Stimulated activated naive CD8-positive, alpha-beta T cell treated with anti-CD3 and anti-CD28 coated beads, Interleukin-15, Interleukin-2, amounts not matched to agents 100 U/mL and 50 U/mL, for 24 hours (primary cell): Measurements from ENCODE around the gene UBE2E2.
"Not testable (repeated sequence)": the region's sequence is repeated elsewhere in the genome, so short reads cannot be mapped to it uniquely, and the experiment has no call there.

Experiments used
- ATAC-seq: fragments of 150-1000 bp; cut with Tn5 transposase; one replicate; pipeline ENCODE4 v1.10.0; 2021
- DNase-seq: peaks from one replicate; pipeline ENCODE4 v3.0.0; 2021

The UBE2E2 gene

GRCh38 chr3:23588547-23588946 is 385.4 kb downstream of the UBE2E2 start:
- no peak for DNase-seq
- no peak for ATAC-seq

DNA sequence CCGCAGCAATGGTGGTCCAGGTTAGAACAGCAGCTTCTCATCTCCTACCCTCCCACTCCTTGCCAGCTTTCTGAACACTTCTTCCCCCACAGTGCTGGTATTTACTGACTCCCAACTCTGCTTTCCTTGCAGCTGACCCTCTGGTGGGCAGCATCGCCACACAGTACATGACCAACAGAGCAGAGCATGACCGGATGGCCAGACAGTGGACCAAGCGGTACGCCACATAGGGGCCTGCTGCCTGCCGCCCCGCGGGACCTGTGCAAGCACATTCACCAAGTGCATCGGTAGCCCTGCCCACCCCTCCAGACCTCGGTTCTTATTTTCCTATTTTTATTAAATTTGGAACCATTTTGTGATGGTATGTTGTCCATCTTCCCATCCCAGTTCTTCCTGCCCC is 386.5 kb downstream of the UBE2E2 start:
- DNase-seq (no peak), ATAC-seq (no peak)

- DNase-seq (no peak), ATAC-seq (no peak)
Measured at GRCh38 chr3:23590424-23591273, 387.5 kb downstream of the UBE2E2 start.

DNA sequence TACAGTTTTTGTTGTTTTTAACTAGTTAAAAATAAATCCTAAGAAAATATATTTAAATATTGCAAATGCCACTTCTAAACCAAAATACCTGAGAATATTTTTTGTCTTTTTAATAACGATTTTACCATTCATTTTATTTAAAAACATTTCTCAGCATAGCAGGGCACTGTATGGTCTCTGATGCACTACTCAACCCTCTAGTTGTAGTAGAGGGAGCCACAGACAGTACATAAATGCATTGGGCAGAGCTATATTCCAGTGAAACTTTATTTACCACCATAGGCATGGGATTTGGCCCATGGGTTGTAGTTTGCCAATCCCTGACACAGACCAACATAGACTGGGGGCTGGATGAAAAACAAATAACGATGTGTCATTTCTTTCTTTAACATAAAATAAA is 388.2 kb downstream of the UBE2E2 start:
- ATAC-seq (no peak), DNase-seq (no peak)

DNA sequence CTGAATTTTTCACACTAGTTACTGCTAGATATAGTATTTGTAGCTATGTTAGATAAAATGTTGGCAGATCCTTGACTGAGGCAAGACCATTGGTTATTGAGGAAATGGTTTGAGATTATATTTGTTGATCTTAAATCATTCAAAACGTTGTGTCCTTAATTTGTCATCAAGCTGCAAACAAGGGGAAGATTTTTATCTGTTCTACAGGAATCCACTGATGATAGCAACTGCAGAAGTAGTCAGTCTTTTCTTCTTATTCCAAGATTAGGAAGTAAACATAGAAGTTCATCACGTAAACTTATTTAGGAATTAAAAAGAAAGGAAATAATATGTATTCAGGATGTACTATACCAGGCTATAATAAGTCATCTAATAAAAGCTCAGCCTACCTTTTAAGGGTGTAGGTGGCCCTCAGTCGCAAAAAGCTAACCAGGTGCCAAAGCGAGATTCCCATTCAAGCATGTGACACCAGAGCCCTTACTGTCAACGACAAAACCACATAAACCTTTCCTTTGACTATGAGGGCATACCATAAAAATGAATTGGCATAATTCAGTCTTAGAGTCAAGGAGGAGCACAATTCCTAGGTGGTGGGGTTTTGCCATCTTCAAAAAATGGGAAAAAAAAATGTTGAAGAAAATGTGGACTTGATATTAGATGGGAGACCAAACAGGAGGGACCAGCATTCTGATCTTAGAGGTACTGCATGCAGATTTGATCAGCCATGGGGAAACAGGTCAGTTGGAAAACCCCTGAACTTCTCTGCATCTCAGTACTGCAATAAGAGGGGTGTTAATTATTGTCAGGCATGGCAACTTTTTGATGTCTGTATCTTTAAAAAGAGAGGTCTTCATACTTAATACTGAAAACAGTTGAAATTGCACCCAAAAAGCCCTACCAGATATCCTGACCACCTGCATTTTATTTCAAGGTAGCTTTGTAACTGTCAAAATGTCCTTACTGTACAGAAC is 390.1 kb downstream of the UBE2E2 start:
- no peak for DNase-seq
- no peak for ATAC-seq

DNA sequence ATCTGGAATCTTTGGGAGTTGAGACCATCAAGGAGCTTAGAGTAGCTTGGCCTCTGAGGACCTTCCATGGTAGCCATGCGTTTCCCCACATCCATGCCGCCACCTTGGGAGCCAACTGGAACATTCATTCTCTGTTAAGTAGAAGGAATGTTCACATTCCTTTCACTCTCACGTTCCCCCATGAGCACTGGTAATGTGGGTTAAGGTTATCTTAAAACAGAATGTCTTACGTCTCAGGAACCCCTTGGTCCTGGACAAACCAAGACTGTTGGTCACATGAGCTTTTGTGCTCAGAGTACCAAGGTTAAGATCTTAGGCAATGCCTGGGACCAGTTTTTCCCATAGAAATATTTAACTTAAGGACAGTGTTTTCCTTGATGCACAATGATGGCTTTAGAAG is 390.9 kb downstream of the UBE2E2 start:
- DNase-seq (no peak), ATAC-seq (no peak)

DNA sequence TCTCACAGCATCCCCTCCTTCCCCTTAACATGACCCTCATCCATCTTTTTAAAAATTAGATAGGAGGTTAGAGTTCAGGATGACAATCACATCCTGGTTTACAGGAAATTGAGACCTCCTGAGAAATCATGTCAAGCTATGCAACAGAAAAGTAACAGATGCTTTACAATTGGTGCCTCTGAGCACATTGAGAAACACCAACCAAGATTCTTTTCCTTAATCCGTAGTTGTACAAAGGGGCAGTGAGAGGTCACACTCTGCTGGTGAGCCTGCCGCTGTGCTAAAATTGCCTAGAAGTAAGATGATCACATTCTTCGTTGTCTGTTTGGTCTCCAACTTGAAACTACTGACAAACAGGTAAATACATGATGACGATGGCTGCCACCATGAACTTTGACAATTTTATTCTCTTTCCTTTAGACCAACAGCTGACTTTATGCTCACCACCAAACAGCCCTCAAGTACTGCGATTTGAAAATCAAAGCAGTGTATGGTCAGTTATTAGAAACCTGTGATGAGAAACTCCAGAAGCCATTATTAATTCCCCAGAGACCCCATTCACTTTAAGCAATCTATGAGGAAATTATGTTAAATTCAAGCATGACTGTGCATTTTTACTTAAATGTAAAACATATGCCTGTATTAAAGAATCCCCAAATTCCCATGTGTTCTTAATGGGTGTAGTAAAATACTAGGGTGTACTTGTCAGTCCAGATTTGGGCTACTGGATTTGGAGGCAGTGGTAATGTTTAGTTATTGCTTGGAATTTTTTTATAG is 392.0 kb downstream of the UBE2E2 start:
- DNase-seq, result no peak
- no peak for ATAC-seq

DNA sequence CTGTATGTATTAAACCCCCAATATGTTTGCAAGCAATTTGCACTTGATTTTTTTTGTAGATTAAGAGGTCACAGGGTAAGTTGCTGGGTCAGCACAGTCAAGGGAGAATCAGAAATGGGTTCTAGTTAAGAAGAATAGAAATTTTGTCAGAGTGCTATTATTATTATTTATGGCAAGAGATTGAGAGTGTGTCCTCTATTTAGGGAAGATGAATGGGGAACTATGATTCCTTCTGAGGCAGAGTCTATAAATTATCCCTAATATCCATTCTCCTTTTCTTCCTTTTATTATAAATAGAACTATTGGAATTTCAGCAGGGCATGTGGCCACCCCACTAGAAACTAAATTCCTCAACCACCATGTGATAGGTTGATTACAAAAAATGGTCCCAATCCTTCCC is 392.7 kb downstream of the UBE2E2 start:
- no peak for DNase-seq
- ATAC-seq, result no peak

- no peak for DNase-seq
- ATAC-seq, result no peak
Measured at GRCh38 chr3:23600167-23600871, 397.2 kb downstream of the UBE2E2 start.

GRCh38 chr3:23601091-23601822 is 398.1 kb downstream of the UBE2E2 start:
- DNase-seq (no peak), ATAC-seq (no peak)

GRCh38 chr3:23602971-23603370 is 399.8 kb downstream of the UBE2E2 start:
- DNase-seq, result no peak
- ATAC-seq, result no peak

DNA sequence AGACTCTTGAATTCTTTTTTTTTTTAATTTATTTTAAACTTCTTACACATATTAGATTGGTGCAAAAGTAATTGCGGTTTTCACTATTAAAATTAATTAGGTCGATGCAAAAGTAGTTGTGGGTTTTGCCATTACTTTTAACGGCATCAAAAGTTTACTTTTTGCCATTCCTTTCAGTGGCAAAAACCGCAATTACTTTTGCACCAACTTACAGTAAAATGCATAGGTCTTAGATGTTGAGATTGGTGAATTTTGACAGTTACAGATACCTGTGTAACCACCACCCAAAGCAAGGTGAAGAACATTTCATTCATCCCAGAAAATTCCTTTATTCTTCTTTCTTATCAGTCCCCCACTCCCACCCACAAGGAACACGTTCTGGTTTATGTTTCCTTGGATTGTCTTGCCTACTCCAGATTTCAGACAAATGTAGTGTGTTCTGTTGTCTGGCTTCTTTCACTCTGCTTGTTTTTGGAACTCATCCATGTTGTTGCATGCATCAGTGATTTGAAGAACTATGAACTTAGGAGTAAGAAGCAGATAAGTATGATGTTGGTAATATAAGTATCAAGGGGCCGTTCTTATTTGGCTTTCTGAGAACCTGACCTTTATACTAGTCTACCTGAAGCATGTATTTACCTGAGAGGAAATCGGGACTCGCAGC is 404.2 kb downstream of the UBE2E2 start:
- DNase-seq, result no peak
- ATAC-seq, result no peak

GRCh38 chr3:23608650-23609049 is 405.5 kb downstream of the UBE2E2 start:
- no peak for DNase-seq
- ATAC-seq, result no peak

GRCh38 chr3:23611737-23612295 is 408.7 kb downstream of the UBE2E2 start:
- ATAC-seq (peak; percentile 59), DNase-seq (no peak)

DNA sequence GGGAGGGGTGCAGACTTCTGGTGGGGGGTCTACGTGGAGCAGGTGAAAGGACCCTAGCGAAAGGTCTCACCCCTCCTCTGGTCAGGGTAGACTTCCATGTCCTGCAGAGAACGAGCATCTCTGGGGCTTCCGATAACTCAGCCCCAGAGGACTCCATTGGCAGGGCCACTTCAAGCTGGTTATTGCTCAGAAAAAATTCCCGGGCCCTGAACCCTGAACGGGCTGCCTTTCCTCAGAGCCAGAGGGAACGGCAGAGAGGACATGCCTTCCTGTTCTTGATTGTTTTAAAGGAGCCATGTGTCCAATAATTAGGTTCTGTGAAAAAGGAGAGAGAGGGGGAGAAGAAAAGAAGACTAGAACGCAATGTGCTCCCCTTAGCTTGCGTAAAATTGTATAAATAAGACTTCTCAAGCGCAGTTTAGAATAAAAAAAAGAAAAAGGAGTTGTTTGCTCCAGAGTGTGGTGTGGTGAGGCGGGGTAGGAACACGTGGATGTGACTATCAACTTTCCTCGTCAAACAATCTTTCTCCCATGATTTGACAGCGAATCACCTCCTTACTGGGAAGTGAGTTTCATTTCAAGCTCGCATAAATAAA is 409.3 kb downstream of the UBE2E2 start:
- ATAC-seq, result no peak
- DNase-seq, result no peak

DNA sequence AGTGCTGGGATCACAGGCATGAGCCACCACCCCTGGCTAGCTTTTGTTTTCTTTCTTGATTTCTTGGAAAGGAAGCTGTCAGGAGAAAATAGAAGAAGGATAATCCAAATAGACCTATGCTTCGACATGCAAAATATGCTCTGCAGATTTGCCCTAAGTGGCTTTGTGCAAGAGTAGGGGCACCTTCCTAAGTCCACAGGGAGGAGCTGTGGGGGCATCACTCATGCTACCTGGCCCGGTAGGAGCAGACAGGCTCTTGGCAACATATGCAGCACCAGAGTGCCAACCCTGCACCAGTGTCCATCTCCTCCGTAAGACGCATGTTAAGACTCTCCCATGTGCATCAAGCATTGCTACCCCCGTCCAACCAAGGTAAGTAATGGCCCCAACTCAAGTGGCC is 411.9 kb downstream of the UBE2E2 start:
- DNase-seq (no peak), ATAC-seq (no peak)

- not testable (repeated sequence) for ATAC-seq
Measured at GRCh38 chr3:23618475-23618874, 415.3 kb downstream of the UBE2E2 start.

DNA sequence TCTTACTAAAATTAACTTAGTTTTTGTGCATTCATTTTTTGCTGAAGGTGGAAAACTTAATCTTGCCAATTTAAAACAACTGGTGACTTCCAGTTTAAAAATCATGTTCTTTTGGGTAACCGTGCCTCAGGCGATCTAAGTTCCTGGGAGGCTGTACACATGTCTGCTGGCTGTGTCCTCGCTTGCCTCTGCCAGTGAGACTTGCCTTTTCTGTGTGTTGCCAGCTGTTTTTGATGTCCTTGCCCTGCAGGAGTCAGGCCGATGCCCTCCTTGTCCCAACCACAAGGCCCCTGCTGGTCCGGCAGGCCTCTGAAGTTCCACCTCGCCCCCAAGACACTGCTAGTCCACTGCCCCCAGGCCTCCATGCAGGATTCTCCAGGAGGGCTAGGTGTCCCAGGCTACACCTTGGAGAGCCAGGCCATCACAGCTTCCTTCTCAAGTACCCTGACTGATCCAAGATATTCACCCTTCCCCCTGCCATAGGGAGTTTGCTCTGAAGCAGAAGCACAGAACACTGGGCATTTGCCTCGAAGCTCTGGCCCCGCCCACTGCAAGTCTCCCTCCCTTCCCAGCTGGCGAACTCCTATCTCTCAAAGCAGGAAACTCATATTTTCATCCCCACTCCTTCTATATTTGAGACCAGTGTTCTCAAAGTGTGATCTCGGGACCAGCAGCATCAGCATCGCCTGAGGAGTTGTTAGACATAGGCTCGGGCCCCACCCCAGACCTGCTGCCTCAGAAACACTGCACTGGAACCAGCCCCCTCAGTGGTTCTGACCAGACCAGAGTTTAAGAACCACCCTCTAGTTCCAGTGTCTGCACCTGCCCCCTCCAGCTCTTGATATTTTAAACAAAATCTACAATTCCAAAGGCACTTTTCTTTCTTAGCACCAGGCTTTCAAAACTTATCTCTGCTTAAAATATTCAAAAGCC is 416.8 kb downstream of the UBE2E2 start:
- ATAC-seq (no peak), DNase-seq (no peak)

More at GRCh38 chr3:23618475-23618874, 415.3 kb downstream of the UBE2E2 start:
- not testable (repeated sequence) for DNase-seq

- ATAC-seq (no peak), DNase-seq (no peak)
Measured at GRCh38 chr3:23620638-23621015, 417.5 kb downstream of the UBE2E2 start.
